Colonic mucosa (tissue), 4 donors: ENCODE measurements around the gene CNNM4. TPM values are rescaled to one million over a fixed set of nuclear protein-coding genes. Genes with fewer than 3 reads are reported as not detected.
A peak's percentile ranks its signal among the peaks of the same experiment; 100 is the strongest.

ENCODE experiments used
- DNase-seq: peaks from one replicate; pipeline ENCODE4 v3.0.0-alpha.2; 2020
- H3K27ac ChIP-seq: fragments of 200-600 bp; one replicate; pipeline ENCODE4 v1.8.0; 2021
- H3K27me3 ChIP-seq: fragments of 200-600 bp; one replicate; pipeline ENCODE4 v1.8.0; 2021
- H3K36me3 ChIP-seq: fragments of 200-600 bp; one replicate; pipeline ENCODE4 v1.8.0; 2021
- H3K4me1 ChIP-seq: fragments of 200-600 bp; one replicate; pipeline ENCODE4 v1.8.0; 2021; ENCODE audit warnings: mild to moderate bottlenecking
- H3K4me3 ChIP-seq: fragments of 200-600 bp; one replicate; pipeline ENCODE4 v1.8.0; 2021
- H3K9ac ChIP-seq, 2 donors: one replicate each; pipeline ENCODE4 v1.7.0; 2013; ENCODE audit warnings: control low read depth in 2 of 2, low read depth in 2 of 2, low read length in 2 of 2
- H3K9me3 ChIP-seq: fragments of 200-600 bp; one replicate; pipeline ENCODE4 v1.8.0; 2021
- intact Hi-C: fragments of 100-400 bp; cut with DNase I; formaldehyde crosslinking; loops from one replicate; pipeline ENCODE4 v1.14.1; 2022
- total RNA-seq, 2 donors: library from RNA; stranded (reverse); fragmentation: NEBNext Ultra II Directional in 1 of 2; extraction: Animal tissue kit (Norgen Biotek cat#: 25700) in 1 of 2; gene quantifications; one replicate each; pipeline ENCODE4 v1.2.1, GENCODE V29; 2021
- TF ChIP-seq, protein P1 (sequence below): fragments of 200-600 bp; IDR thresholded peaks from one replicate; pipeline ENCODE4 v1.8.0; 2022; ENCODE audit warnings: antibody characterized with exemption, mild to moderate bottlenecking
- donor health status: healthy.
- donor health status: DM: no; HTN: no; CAD: no.
- donor health status: DM: no; HTN: no; CAD: no.

CNNM4 gene
- total RNA-seq, 2 donors from 2014 or later: 80.4 to 190 TPM

DNA sequence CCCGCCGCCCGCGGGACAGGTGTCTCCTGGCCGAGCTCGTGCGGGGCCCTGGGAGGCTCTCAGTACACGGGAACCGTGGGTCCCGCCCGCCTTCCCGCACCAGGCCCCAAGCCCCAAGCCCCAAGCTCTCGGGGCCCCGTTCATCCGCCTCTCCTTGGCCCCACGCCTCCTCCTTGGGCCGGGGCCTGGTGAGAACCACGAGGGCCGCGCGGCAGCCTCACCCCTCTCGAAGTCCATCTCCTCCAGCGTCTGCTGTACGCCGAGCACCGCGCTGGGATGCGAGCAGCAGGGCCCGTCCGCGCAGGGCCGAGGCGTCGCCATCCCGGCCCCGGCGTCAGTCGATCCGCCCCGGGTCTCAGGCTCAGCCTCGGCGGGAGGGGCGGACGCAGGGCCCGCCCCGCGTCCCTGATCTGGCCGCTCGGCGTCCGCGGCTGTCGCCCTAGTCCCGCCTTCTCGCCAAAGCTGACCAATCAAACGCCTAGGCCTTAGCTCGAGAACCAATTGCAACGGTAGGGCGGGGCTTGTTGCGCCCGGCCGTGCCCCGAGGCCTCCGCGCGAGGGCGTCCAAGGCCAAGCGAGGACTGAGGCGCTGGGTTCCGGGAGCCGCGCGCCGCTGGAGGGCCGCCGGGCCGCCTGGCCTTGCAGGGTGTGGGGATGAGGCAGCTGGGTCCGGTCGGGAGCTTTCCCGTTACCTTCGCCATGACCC, 97.1 kb downstream of the CNNM4 start, which contains the start of gene ANKRD39:
Gene ANKRD39, minus strand, starts transcription at position 350 of the 706 bp plus-strand sequence. Its CDS starts 29 bp downstream, at position 321.
- Histone ChIP-seq H3K9ac (peak within 1 kb of the TSS; percentile 71 to 78), H3K4me1 (no peaks in the 10 kb centered on the region), H3K4me3 (peak within 1 kb of the TSS; percentile 85), H3K27me3 (no peaks in the 10 kb centered on the region), H3K36me3 (no peaks in the 10 kb centered on the region), H3K9me3 (no peaks in the 10 kb centered on the region), H3K27ac (peak within 1 kb of the TSS; percentile 83)
- TF ChIP-seq, protein P1, sequence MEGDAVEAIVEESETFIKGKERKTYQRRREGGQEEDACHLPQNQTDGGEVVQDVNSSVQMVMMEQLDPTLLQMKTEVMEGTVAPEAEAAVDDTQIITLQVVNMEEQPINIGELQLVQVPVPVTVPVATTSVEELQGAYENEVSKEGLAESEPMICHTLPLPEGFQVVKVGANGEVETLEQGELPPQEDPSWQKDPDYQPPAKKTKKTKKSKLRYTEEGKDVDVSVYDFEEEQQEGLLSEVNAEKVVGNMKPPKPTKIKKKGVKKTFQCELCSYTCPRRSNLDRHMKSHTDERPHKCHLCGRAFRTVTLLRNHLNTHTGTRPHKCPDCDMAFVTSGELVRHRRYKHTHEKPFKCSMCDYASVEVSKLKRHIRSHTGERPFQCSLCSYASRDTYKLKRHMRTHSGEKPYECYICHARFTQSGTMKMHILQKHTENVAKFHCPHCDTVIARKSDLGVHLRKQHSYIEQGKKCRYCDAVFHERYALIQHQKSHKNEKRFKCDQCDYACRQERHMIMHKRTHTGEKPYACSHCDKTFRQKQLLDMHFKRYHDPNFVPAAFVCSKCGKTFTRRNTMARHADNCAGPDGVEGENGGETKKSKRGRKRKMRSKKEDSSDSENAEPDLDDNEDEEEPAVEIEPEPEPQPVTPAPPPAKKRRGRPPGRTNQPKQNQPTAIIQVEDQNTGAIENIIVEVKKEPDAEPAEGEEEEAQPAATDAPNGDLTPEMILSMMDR: peak; percentile 80
- DNase-seq: peak; percentile 98
- intact Hi-C loops: loop anchor here (2.0 to 5.0 kb wide), 2 partner anchors 36 to 95 kb away; no protein-coding TSS in a partner anchor

DNA sequence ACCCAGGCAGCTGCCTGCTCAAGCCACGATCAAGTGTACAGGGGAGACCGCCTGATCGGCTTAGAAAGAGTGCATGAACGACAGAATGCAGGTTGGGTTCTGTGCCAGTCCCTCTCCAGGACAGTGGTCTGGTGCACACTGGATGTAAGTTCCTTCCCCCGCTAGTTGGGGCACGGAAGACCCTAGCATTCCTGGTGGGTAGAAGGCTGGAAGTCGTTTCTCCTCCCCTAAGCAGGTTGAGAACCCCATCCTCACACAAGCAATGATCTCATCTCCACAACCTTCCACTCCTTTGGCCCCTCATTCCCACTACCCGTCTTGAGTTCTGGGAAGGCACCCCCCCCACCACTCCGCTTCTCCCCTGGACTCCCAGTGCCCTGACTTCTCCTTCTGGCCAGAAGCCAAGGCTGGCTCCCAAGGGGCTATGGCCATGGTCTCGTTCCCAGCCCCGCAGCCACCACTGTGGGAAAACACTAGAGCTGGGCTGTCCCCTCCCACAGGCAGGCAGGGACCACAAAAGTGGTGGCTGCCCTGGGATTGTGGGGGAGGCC, 98.5 kb downstream of the CNNM4 start:
- Histone ChIP-seq H3K36me3 (no peaks in the 10 kb centered on the region), H3K27ac (peak overlapping the region; percentile 2), H3K9me3 (no peaks in the 10 kb centered on the region), H3K4me1 (no peaks in the 10 kb centered on the region), H3K4me3 (no peak overlapping the region), H3K9ac (peak overlapping the region; percentile 28), H3K27me3 (no peaks in the 10 kb centered on the region)
- DNase-seq: peak; percentile 51
- TF ChIP-seq, protein P1: no peak
- intact Hi-C loops: loop anchor here (2.0 to 5.0 kb wide), 2 partner anchors 37 to 94 kb away; no protein-coding TSS in a partner anchor

DNA sequence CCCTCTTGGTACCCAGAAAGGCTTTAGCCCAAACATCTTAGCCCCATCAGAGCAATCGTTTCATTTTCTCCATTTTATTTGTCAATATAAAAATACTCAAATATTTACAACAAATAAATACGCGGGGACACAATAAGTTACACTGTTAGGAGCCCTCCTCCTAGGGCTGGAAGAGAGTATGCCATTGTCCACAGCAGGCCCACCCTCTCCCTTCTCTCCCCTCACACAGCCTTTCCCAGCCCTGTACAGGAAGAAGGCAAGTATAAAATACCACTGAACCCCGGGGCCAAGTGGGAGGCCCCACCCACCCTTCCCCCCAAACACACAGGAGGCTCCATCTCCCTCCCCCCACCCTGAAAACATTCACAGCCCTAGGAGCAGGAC, 99.0 kb downstream of the CNNM4 start:
- Histone ChIP-seq H3K9ac (no peak overlapping the region), H3K27ac (peak overlapping the region; percentile 2), H3K4me3 (no peak overlapping the region), H3K36me3 (no peaks in the 10 kb centered on the region), H3K4me1 (no peaks in the 10 kb centered on the region), H3K9me3 (no peaks in the 10 kb centered on the region), H3K27me3 (no peaks in the 10 kb centered on the region)
- intact Hi-C loops: loop anchor here (2.0 to 5.0 kb wide), 2 partner anchors 37 to 93 kb away; no protein-coding TSS in a partner anchor
- DNase-seq: no peak
- TF ChIP-seq, protein P1: no peak

DNA sequence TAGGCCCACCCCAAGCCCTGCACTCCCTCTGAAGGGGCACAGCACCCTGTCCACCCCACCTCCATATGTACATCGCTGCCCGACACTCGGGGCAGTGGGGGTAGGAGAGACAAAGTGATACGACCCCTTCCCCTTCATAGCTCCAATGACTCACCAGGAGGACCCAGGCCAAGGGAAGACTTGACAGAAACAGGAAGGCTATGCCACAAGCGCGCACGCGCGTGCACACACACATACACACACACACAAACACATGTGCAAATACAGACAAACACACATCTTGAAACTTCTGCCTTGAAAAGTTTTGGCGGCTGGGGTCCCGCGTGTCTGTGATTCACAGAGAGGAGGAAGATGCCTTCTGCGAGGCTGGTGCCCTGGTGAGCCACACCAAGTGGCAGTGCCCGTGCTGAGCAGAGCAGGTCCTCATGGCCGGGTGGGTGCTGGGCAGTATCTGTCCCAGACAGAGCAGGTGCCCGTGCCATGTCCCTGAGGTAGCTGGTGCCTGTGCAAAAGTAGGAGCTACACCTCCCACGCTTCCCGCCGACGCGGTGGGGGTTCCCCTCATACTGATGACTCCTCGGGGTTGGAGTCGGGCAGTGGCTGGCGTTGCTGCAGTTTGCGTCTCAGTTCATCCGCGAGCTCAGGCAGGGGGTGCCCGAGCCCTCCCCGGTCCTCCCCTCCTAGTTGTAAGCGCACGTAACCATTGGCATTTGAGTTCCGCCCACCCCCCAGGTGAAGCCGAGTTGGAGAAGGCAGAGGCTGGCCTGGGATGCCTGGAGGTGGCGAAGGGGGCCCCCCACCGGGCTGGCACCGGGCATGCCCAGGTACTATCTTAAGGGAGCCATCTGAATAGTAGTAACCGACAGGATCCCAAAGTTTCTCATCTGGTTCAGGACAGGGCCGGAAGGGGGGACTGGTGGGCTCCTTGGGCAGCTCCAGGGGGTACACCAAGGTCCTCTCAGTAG, 99.6 kb downstream of the CNNM4 start:
- Histone ChIP-seq H3K27me3 (no peaks in the 10 kb centered on the region), H3K4me3 (no peak overlapping the region), H3K36me3 (peaks cover 2% of the 10 kb centered on the region), H3K9ac (no peak overlapping the region), H3K9me3 (no peaks in the 10 kb centered on the region), H3K27ac (no peak overlapping the region), H3K4me1 (no peaks in the 10 kb centered on the region)
- TF ChIP-seq, protein P1: no peak
- DNase-seq: no peak
- intact Hi-C loops: no loop called here

DNA sequence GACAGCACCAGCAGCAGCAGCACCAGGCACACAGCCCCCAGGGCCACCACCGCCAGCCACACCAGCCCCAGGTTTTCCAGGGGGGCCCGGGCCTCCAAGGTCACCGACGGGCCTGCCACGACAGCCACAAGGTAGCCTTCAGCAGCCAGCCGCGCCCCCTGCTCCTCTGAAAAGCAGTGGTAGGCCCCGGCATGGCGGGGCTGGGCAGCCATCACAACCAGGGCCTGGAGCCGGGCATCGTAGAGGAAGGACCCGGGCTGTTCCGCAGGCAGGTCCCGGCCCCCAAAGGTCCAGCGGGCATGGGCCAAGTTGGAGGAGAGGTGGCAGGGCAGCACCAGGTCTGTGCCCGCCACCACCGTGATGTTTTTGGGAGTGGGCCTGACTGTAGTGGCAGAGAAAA, 100.4 kb downstream of the CNNM4 start:
- no peak overlapping the region for H3K4me3 ChIP-seq
- intact Hi-C loops: no loop called here
- H3K9me3 ChIP-seq: no peaks in the 10 kb centered on the region
- peaks cover 5% of the 10 kb centered on the region for H3K36me3 ChIP-seq
- TF ChIP-seq, protein P1: no peak
- H3K9ac ChIP-seq: no peak overlapping the region
- DNase-seq: no peak
- H3K27me3 ChIP-seq: no peaks in the 10 kb centered on the region
- H3K27ac ChIP-seq: no peak overlapping the region
- no peaks in the 10 kb centered on the region for H3K4me1 ChIP-seq
